NCI-H748 treated with DMSO at 0.1 percent for 48 hours (cell line): ENCODE results near the gene PRXL2C.
A peak's percentile ranks its signal among the peaks of the same experiment; 100 is the strongest.
"Not testable (repeated sequence)": the region's sequence is repeated elsewhere in the genome, so short reads cannot be mapped to it uniquely, and the experiment has no call there.

Source experiments
- DNase-seq: peaks from one replicate; lab custom pipeline; 2025; lab: John Stamatoyannopoulos, UW

Gene PRXL2C

GRCh38 chr9:96649620-96650324, 5.3 kb downstream of the PRXL2C start:
- DNase-seq, result no peak

GRCh38 chr9:96646081-96646991, 8.8 kb downstream of the PRXL2C start:
- DNase-seq, result no peak

GRCh38 chr9:96644137-96644536, 11.0 kb downstream of the PRXL2C start:
- DNase-seq, result peak; percentile 94

GRCh38 chr9:96641514-96641913, 13.6 kb downstream of the PRXL2C start:
- DNase-seq, result no peak

GRCh38 chr9:96638606-96639364, 16.3 kb downstream of the PRXL2C start:
- no peak for DNase-seq

- no peak for DNase-seq
Observed at GRCh38 chr9:96636368-96636767, 18.7 kb downstream of the PRXL2C start.

- DNase-seq, result not testable (repeated sequence)
Observed at GRCh38 chr9:96633579-96633978, 21.5 kb downstream of the PRXL2C start.

- DNase-seq, result no peak
Observed at GRCh38 chr9:96626912-96627311, 28.2 kb downstream of the PRXL2C start.

GRCh38 chr9:96621618-96622017, 33.5 kb downstream of the PRXL2C start:
- no peak for DNase-seq

- DNase-seq, result no peak
Observed at GRCh38 chr9:96620832-96621269, 34.3 kb downstream of the PRXL2C start.

- no peak for DNase-seq
Observed at GRCh38 chr9:96620181-96620514, 35.0 kb downstream of the PRXL2C start.

- DNase-seq, result peak; percentile 52
Observed at GRCh38 chr9:96619491-96620180, 35.5 kb downstream of the PRXL2C start, which contains the start of gene CDC14B. CDC14B (minus strand) TSS chr9:96619843; CDS start chr9:96619378, 465 bp downstream.

- DNase-seq, result no peak
Observed at GRCh38 chr9:96619124-96619465, 36.0 kb downstream of the PRXL2C start.

GRCh38 chr9:96618209-96619123, 36.7 kb downstream of the PRXL2C start:
- peak; percentile 40 for DNase-seq

GRCh38 chr9:96617439-96618185, 37.5 kb downstream of the PRXL2C start:
- DNase-seq, result no peak

GRCh38 chr9:96616817-96617438, 38.2 kb downstream of the PRXL2C start:
- DNase-seq, result no peak

GRCh38 chr9:96615411-96615810, 39.7 kb downstream of the PRXL2C start:
- no peak for DNase-seq

- DNase-seq, result not testable (repeated sequence)
Observed at GRCh38 chr9:96614664-96615063, 40.5 kb downstream of the PRXL2C start.

GRCh38 chr9:96612966-96613589, 42.0 kb downstream of the PRXL2C start:
- DNase-seq, result no peak
